GM10847 (cell line): ENCODE results near the gene STOX1.

ENCODE experiments used
- POLR2A ChIP-seq: IDR thresholded peaks from 2 replicates; pipeline ENCODE4 v1.6.1; 2011; ENCODE audit not compliant: insufficient read length; ENCODE audit errors: extremely low read depth

STOX1 gene

DNA sequence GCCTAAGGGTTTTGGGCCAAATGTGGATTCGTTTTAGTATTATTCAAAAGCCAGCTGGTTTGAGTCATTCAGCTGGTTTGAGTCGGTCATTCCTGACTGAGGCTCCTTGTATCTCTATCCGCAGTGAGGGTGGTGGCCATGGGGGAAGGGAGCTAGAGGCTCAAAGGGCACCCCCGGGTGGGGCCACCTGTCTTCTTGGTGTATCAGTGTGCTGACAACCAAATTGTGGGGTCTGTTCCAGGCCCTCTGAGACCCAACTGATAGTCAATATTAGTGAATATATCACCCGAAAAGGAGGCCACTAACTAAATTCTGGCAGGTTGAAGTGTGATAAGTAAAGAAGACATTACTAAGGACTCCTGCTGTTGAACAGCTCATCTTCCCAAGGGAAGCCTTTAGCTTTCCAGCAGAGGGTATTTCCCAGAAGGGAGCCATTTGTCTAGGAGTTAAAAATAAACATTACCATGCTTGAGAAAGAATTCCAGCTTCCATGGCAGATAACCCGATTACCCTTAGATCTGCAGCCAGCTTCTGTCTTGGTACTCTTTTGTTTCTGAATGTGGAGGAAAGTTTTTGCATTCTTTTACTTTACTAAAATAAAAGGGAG is 43.9 kb downstream of the STOX1 start:
- no peak for TF ChIP-seq POLR2A

DNA sequence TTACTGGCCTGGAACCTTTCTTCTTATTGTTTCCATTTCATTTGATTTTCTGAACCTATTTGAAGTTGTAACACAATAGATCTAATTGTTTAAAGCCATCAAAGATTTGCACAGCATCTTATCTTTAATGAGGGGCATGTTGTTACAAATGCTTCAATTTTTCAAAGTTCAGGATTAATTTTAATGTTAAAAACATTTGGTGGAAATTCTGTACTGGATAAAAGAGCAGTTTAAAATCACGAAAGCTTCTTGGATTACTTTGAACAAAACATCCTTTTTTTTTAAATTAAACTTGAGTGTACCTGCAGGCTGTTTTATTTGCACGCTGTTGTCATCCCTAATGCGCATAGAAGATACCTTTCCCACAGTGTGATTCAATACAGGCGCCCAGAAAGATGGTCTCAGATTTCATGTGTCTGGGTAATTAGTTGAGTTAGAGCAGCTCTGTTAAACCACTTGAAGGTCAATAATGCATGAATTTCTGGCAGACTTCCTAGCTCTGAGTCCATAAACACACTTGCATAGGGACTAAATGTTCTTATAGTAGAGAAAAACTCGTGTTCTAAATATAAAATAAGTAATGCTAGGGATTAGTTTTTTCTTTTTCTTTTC is 44.5 kb downstream of the STOX1 start:
- TF ChIP-seq POLR2A = no peak

DNA sequence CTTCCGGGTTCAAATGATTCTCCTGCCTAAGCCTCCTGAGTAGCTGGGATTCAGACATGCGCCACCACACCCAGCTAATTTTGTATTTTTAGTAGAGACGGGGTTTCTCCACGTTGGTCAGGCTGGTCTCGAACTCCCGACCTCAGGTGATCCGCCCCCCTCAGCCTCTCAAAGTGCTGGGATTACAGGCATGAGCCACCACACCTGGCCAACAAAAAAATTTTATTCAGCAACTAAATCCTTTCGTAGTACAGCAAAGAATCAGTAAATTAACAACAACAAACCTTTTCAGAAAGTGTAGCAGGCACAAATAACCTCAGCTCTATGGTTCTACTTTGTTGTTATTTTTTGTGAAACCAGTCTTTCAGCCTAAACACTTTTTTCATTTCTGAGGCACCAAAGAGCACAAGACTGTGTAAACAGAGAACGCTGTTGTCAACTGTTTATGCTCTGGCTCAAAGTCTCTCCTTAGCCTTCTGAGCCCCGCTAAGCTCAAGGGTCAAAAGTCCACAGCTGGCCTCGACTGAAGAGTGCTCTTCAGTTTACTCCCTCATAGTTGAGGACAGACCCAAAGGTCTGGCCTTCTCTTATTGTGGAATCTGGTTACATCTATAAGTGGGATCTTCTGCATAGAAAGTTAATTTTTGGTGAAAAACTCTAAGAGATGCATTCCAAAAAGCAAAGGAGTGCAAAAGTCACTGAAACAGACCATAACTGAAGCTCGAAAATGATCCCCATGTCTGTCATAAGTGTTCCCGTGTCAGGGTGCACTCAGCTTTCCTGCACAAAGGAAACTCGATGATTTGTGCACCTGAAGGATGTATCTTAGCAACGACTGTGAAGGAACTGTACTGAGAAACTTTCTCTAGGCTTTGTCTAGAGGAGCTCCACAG is 49.2 kb downstream of the STOX1 start:
- TF ChIP-seq POLR2A = no peak

DNA sequence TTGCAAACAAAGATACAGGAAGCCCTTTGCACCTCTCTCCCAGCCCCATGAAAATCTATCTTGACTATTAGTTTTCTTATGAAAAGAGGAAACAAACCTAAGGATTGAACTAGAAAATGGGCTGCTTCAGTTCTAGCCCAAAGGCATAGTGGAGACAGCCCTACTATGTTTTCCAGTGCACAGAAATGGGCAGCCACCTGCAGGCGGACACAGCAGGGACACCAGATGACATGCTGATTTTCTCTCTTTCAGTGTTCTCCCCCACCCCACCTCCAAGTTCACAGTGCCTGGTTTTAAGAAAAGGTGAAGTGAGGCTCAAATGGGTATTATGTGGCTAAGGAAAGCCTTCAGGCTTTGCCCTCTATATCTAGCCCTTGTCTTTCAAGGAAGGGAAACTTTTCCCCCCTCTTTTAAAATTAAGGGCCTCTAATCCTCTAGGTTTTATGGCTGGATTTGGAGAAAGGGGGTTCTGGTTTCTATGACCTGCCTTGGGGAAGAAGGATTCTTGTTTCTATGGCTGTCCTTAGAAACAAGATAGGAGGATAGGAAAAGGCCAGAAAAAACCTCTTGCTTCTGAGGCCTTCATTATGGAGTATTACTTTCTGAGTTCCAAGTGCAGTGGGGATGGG is 50.3 kb downstream of the STOX1 start:
- no peak for TF ChIP-seq POLR2A

DNA sequence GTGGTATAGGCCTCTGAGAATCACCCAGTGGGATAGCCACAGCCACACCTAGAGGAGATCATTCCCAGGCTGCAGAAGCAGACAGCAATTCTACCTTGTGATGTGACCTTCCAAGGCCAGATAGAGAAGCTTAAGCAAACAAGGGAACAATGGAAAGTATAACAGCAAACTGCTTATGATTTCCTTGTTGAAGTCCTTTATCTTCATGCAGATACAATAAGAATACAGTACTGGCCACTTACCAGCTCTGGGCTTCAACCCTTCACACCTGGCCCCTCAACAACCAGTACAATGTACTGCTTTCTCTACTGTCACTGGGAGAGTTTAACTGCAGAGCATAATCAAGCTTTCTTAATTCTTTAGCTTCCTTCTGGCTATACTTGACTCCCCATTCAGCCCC is 51.2 kb downstream of the STOX1 start:
- no peak for TF ChIP-seq POLR2A

DNA sequence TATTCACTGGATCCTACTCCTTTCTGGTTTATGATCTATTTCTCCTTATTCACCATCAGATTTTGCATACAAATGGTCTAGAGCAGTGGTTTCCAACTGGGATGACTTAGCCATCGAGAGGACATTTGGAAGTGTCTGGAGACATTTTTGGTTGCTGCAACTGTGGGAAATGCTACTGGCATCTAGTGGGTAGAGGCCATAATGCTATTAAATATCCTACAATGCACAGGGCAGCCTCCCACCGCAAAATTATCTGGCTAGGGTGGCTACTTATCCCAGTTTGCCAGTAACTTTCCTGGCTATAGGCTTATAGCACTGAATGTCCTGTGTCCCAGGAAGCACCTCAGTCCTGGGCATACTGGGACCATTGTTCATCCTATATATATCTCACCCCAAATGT is 52.3 kb downstream of the STOX1 start:
- TF ChIP-seq POLR2A = no peak

DNA sequence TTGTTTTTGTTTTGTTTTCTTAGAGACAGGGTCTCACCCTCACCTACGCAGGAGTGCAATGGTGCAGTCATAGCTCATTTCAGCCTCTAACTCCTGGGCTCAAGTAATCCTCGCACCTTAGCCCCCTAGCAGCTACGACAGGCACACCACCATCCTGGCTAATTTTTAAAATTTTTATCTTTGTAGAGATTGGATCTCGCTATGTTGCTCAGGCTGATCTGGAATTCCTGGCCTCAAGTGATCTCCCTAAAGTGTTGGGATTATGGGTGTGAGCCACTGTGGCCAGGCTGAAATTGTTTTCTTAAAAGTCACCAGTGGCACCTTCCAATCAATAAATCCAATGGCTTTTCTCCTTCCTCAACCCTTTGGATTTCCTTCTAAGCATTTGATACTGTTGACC is 52.9 kb downstream of the STOX1 start:
- no peak for TF ChIP-seq POLR2A

DNA sequence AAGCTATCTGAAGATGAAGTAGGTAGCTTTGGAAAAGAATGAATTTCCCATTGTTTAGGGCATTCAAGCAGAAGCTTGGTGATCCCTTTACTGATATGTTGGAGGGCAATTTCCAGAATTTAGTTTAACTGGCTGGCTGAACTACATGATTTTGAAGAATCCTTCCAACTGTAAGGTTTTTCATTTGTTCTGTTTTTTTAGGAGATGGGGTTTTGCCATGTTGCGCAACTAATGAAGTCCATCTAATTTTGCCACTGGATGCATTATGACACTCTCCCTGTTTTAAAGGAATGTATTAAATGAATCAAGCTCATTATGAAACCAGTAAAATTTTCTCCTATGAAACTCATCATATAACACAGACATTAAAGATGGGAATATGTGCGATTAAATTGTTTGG is 67.7 kb downstream of the STOX1 start:
- TF ChIP-seq POLR2A = no peak

DNA sequence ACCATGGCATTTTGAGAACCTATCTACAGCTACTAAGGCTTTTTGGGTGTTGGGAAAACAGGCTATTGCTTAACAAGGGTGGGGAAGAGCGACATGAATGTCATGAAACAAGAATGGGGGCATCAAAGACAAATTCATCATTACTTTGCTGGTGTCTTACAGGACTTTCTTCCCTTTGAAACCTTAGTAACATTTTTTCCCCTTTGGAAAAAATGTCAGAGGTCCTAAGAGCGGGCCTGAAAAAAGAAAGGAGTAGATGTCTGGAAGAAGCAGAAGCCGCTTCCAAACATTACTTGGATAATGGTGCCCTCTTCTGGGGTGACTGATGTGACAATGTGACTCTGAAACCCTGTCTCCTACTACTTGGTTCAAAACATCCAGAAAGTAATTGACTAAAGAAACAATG is 70.0 kb downstream of the STOX1 start:
- no peak for TF ChIP-seq POLR2A

DNA sequence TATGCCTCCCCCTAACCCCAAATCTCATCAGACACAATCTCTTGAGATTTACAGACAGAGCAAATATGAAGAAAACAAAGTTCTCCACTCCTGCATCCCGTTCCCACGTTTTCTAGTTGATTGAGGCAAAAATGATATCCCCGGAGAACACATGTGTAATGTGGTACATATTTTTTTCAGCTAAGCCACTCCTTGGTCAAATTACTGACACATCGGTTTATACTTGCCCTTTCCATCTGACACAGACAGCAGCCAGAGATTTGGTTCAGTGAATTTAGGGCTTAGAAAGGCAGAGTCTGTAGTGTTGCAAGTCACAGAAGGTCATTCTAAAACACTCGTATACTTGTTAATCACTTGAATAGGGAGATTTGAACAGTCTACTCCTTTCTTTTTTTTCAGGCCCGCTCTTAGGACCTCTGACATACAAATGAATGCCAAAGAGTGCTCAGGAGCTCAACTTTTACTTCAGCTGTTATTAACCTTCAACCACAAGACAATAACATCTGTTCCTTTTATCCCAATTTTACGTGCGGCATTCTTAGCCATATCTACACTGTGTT is 71.9 kb downstream of the STOX1 start:
- no peak for TF ChIP-seq POLR2A

DNA sequence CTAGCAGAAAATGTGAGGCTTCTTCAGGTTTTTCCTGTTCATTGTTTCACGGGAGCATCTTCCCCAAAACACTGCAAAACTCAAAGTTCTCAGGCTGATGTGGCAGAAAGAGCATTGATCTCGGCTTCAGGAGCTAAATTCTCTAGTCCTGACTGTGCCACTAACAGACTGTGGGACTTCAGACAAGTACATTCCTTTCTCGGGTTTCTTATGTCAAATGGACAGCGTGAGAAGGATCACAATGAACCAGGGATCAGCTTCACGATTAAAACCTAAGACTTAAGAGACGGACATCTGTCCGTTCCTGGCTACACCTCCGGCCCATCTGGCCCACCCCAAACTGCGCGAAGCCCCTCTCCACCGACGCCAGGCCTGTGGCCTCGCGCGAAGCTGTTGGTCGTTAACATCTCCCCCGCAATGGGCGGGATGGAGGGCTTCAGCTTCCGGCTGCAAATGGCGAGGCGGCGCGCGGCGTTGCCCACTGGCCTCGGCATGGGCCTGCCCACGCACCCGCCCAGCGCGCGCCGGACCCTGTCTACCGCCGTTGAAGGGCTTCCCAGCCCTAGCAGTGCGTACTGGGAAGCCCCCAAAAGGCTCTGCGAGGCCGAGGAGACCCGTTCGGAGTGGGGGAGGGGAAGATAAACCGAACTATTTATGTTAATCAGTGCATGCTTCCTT is 73.2 kb downstream of the STOX1 start:
- no peak for TF ChIP-seq POLR2A

DNA sequence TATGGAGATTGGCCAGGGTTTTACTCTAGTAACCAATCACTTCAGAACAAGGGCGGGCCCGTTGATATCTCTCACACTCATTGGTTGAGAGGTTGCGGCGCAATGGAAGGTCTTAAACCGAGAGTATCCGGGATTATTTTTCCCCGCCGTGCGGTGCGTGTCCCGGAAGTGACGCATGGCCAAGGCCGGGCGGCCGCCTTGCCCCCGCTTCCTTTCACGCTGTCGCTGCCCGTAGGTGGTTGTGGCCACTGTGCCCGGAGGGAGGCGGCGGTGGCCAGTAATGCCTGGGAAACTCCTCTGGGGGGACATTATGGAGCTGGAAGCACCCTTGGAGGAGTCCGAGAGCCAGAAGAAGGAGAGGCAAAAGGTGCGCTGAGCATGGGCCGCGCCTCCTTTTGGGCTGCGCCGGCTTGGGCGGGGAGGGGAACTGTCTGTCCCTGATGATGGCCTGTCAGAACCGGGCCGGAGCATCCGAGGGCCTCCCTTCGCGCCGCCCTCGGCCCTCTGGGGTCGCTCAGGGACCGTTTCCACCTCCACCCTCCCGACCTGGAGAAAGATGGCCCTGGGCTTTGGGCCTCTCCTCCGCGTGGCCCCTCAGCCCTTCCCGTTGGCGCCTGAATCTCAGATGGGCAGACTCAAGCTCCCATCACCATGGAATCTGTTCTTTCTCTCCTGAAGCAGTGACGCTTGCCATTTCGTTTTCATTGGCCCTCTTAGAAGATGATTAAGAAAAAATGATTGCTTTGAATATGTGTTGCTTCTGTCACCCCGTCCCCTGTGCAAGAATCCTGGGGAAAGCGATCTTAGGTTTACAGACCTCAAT is 74.0 kb downstream of the STOX1 start, which contains the start of gene DDX50:
DDX50 (plus strand) TSS at position 211 of the 823 bp plus-strand sequence; CDS start at position 281, 70 bp downstream.
- TF ChIP-seq POLR2A = peak; percentile 91

DNA sequence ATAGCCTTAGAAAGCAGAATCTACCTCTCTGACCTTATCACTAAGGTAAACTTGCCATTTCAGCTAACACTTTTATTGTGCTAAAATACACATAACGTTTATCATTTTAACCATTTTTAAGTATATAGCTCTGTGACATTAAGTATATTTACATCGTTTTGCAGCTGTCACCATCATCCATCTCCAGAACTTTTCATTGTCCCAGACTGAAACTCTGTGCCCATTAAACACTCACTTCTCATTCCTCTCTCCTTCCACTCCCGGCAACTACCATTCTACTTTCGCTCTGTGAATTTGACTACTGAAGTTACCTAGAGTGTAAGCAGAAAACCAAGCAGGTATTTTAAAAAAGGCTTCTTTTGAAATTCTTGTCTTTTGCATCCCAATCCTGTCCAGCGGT is 75.1 kb downstream of the STOX1 start:
- no peak for TF ChIP-seq POLR2A

DNA sequence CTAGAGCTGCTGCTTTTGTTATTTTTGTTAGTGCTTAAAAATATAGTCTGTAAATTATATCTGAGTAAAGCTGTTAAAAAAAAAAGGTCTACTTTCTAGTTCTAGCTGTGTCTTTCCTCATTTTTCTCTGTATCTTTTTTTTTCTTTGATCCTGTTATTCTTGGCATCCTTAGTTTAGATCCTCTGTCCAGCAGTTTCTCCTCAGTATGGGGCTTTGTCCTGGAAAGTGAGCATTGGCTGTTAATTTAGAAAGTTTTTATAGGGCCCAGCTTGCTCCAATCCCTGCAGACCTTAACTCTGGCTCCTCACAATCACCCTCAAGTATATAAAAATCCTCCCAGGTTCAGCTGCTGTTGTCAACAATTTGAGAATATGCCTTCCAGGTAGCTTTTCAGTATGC is 97.3 kb downstream of the STOX1 start:
- no peak for TF ChIP-seq POLR2A
